C4-2B (cell line): ENCODE measurements around the gene FMNL2.
"Not testable (repeated sequence)": the region's sequence is repeated elsewhere in the genome, so short reads cannot be mapped to it uniquely, and the experiment has no call there.

Source experiments
- CTCF ChIP-seq: fragments of 450-650 bp; conservative IDR thresholded peaks from 2 replicates; pipeline ENCODE4 v1.5.1; 2017; ENCODE audit warnings: mild to moderate bottlenecking
- ZFX ChIP-seq: fragments of 450-650 bp; IDR thresholded peaks from 2 replicates; pipeline ENCODE4 v1.6.1; 2017

GRCh38 chr2:152522446-152522845, 187.5 kb downstream of the FMNL2 start:
- TF ChIP-seq CTCF, ZFX: not testable (repeated sequence)
